Karpas-422 (cell line): ENCODE data around the gene CHCHD5. TPM values are rescaled to one million over a fixed set of nuclear protein-coding genes. Genes with fewer than 3 reads are reported as not detected.
A peak's percentile ranks its signal among the peaks of the same experiment; 100 is the strongest.

Source experiments
- DNase-seq: peaks from one replicate; pipeline ENCODE4 v3.0.0-alpha.2; 2015
- H2AFZ ChIP-seq: fragments of 200-600 bp; sonication (generic); 2 replicates; pipeline ENCODE4 v1.6.1; 2014; ENCODE audit warnings: antibody characterized with exemption, low read length, mixed read lengths
- H3K27ac ChIP-seq: fragments of 200-600 bp; sonication (generic); 2 replicates; pipeline ENCODE4 v1.5.1; 2014; ENCODE audit warnings: mild to moderate bottlenecking, low read length, moderate library complexity
- H3K27me3 ChIP-seq: fragments of 200-600 bp; sonication (generic); 2 replicates; pipeline ENCODE4 v1.6.1; 2014; ENCODE audit warnings: low read length, mixed read lengths
- H3K36me3 ChIP-seq: fragments of 200-600 bp; sonication (generic); 2 replicates; pipeline ENCODE4 v1.6.1; 2014; ENCODE audit warnings: low read length, mixed read lengths; ENCODE audit not compliant: insufficient read depth
- H3K4me1 ChIP-seq: fragments of 200-600 bp; sonication (generic); 2 replicates; pipeline ENCODE4 v1.6.1; 2014; ENCODE audit warnings: mild to moderate bottlenecking, low read length, mixed read lengths
- H3K4me2 ChIP-seq: fragments of 200-600 bp; sonication (generic); 2 replicates; pipeline ENCODE4 v1.6.1; 2014; ENCODE audit warnings: low read length, low read depth, mild to moderate bottlenecking; ENCODE audit not compliant: poor library complexity, severe bottlenecking
- H3K4me3 ChIP-seq: fragments of 200-600 bp; sonication (generic); 2 replicates; pipeline ENCODE4 v1.5.1; 2014; ENCODE audit warnings: mild to moderate bottlenecking, antibody characterized with exemption, low read length, mixed read lengths
- H3K79me2 ChIP-seq: fragments of 200-600 bp; sonication (generic); 2 replicates; pipeline ENCODE4 v1.6.1; 2014; ENCODE audit warnings: mild to moderate bottlenecking, low read length, mixed read lengths
- H3K9ac ChIP-seq: fragments of 200-600 bp; sonication (generic); 2 replicates; pipeline ENCODE4 v1.6.0; 2014; ENCODE audit warnings: low read length
- H3K9me2 ChIP-seq: fragments of 200-600 bp; sonication (generic), shearing (Covaris generic); replicated peaks from 2 replicates; pipeline ENCODE4 v1.6.0; 2014; ENCODE audit warnings: mild to moderate bottlenecking, low read length, moderate library complexity; ENCODE audit not compliant: insufficient read depth
- H3K9me3 ChIP-seq: fragments of 300-700, 200-600 bp; sonication (generic); 2 replicates; pipeline ENCODE4 v1.6.1; 2014; ENCODE audit warnings: low read length, mixed read lengths
- H4K20me1 ChIP-seq: fragments of 200-600 bp; sonication (generic); 2 replicates; pipeline ENCODE4 v1.6.1; 2014; ENCODE audit warnings: mild to moderate bottlenecking, antibody characterized with exemption, low read length, low read depth; ENCODE audit not compliant: insufficient read depth
- total RNA-seq: library from RNA; depleted of rRNA; stranded (reverse); fragments of >200 nt; shearing (Covaris generic); gene quantifications from 2 replicates; pipeline ENCODE4 v1.2.3, GENCODE V29; 2014; ENCODE audit warnings: low replicate concordance

The CHCHD5 gene
- total RNA-seq, 1 experiment from 2014 or later = 30.0 TPM

DNA sequence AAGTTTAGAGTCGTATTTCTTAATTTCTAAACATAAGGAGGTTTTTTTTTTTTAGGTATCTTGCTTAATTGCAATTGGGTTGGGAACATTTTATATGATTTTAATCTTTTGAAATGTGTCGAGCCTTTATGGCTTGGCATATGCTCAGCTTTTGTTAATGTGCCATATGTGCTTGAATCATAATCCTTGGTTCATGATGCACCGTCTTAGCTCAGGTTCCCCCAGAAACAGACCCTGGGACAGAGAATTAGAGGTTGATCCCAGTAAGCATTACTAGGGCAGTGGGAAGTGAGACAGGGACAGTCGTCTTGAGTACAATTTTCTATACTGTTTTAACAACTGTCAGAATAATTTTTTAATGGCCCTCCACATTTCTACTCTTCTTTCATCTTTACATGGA, 9.3 kb downstream of the CHCHD5 start:
- H3K4me3 ChIP-seq = no peak overlapping the region
- H4K20me1 ChIP-seq = no peaks in the 10 kb centered on the region
- H3K9me2 ChIP-seq = no peaks in the 10 kb centered on the region
- no peak overlapping the region for H3K9ac ChIP-seq
- no peak for DNase-seq
- no peak overlapping the region for H2AFZ ChIP-seq
- no peak overlapping the region for H3K27ac ChIP-seq
- no peaks in the 10 kb centered on the region for H3K4me1 ChIP-seq
- no peaks in the 10 kb centered on the region for H3K36me3 ChIP-seq
- H3K79me2 ChIP-seq = no peaks in the 10 kb centered on the region
- no peaks in the 10 kb centered on the region for H3K27me3 ChIP-seq
- H3K9me3 ChIP-seq = no peaks in the 10 kb centered on the region
- H3K4me2 ChIP-seq = no peak overlapping the region

DNA sequence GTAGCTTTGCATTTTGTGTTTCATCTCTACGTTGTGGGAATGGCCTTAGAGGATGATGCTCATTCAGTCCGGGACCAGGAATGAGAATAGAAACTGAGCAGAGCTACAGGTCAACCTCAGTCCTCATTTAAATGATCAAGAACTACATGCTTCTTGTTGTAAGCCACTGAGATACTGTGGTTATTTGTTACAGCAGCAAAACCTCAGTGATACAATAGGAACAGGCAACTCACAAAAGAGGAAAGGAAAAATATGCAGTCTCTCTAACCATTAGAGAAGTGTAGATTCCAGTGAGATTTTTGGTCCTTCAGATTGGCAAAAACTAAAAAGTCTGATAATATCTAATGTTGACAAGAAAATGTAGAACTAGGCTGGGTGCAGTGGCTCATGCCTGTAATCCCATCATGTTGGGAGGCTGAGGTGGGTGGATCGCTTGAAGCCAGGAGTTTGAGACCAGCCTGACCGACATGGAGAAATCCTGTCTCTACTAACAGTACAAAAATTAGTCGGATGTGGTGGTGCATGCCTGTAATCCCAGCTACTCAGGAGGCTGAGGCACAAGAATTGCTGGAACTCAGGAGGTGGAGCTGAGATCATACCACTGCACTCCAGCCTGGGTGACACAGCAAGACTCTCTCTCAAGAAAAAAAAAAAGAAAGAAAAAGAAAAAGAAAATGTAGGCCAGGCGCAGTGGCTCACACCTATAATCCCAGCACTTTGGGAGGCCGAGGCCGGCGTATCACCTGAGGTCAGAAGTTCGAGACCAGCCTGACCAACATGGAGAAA, 13.3 kb downstream of the CHCHD5 start:
- no peaks in the 10 kb centered on the region for H3K9me2 ChIP-seq
- DNase-seq = no peak
- no peaks in the 10 kb centered on the region for H3K36me3 ChIP-seq
- no peaks in the 10 kb centered on the region for H4K20me1 ChIP-seq
- no peaks in the 10 kb centered on the region for H3K79me2 ChIP-seq
- H3K9ac ChIP-seq = no peak overlapping the region
- no peaks in the 10 kb centered on the region for H3K4me1 ChIP-seq
- no peak overlapping the region for H3K27ac ChIP-seq
- no peak overlapping the region for H2AFZ ChIP-seq
- H3K4me2 ChIP-seq = no peak overlapping the region
- no peaks in the 10 kb centered on the region for H3K9me3 ChIP-seq
- H3K4me3 ChIP-seq = no peak overlapping the region
- H3K27me3 ChIP-seq = no peaks in the 10 kb centered on the region

- H3K4me3 ChIP-seq = no peak overlapping the region
- no peak overlapping the region for H3K4me2 ChIP-seq
- H3K9ac ChIP-seq = no peak overlapping the region
- no peaks in the 10 kb centered on the region for H3K4me1 ChIP-seq
- H3K9me2 ChIP-seq = no peaks in the 10 kb centered on the region
- H3K36me3 ChIP-seq = no peaks in the 10 kb centered on the region
- no peaks in the 10 kb centered on the region for H3K79me2 ChIP-seq
- no peak overlapping the region for H3K27ac ChIP-seq
- H3K9me3 ChIP-seq = no peaks in the 10 kb centered on the region
- no peak for DNase-seq
- no peaks in the 10 kb centered on the region for H4K20me1 ChIP-seq
- H3K27me3 ChIP-seq = no peaks in the 10 kb centered on the region
- H2AFZ ChIP-seq = 0 out of 2 replicates have a peak overlapping the region, but pooled peaks have one; percentile 84
These were observed 16.2 kb downstream of the CHCHD5 start for GRCh38 chr2:112600634-112601033.

DNA sequence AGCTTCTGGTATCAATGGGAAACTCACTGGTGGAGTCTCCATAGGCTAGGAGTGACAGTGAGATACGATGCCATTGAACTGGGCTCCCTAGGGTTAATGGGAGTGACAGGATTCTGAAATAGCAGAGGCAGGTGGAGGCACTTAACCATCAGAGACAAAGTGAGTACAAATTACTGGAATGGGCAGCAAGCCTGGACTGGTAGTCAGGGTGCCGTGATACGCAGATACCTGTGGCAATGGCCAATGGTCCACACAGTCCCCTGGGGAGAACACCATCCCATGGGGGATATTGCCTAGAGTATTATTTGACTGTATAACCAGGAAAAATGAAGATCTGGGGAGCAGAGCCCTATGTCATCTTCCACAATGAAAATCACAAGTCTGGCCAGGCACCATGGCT, 17.3 kb downstream of the CHCHD5 start:
- no peaks in the 10 kb centered on the region for H3K9me2 ChIP-seq
- H3K79me2 ChIP-seq = no peaks in the 10 kb centered on the region
- no peaks in the 10 kb centered on the region for H3K4me1 ChIP-seq
- H3K4me2 ChIP-seq = no peak overlapping the region
- H2AFZ ChIP-seq = no peak overlapping the region
- H3K27ac ChIP-seq = no peak overlapping the region
- H3K9me3 ChIP-seq = no peaks in the 10 kb centered on the region
- no peak overlapping the region for H3K4me3 ChIP-seq
- no peak overlapping the region for H3K9ac ChIP-seq
- H3K27me3 ChIP-seq = no peaks in the 10 kb centered on the region
- no peaks in the 10 kb centered on the region for H4K20me1 ChIP-seq
- H3K36me3 ChIP-seq = no peaks in the 10 kb centered on the region
- no peak for DNase-seq

DNA sequence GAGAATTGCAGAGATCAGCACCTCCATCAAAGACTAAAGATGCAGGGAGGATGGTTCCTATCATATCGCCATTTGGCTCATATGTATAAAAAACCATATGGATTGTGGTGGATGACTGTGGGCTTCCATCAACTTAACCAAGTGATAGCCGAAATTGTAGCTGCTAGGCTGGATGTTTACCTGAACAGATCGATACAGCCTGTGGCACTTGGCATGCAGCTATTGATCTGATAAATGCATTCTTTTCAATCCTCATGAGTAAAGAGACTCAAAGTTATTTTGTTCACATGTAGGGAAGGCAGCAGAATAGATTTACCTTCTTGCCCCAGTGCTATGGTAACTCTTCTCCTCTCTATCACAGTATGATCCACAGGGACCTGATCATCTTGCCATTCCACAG, 18.5 kb downstream of the CHCHD5 start:
- H3K9me3 ChIP-seq = no peaks in the 10 kb centered on the region
- H3K4me1 ChIP-seq = no peaks in the 10 kb centered on the region
- no peaks in the 10 kb centered on the region for H3K36me3 ChIP-seq
- no peaks in the 10 kb centered on the region for H3K79me2 ChIP-seq
- no peak overlapping the region for H2AFZ ChIP-seq
- no peak overlapping the region for H3K9ac ChIP-seq
- H3K27me3 ChIP-seq = no peaks in the 10 kb centered on the region
- no peaks in the 10 kb centered on the region for H3K9me2 ChIP-seq
- no peak overlapping the region for H3K4me2 ChIP-seq
- no peak overlapping the region for H3K4me3 ChIP-seq
- H4K20me1 ChIP-seq = no peaks in the 10 kb centered on the region
- H3K27ac ChIP-seq = no peak overlapping the region
- DNase-seq = no peak

DNA sequence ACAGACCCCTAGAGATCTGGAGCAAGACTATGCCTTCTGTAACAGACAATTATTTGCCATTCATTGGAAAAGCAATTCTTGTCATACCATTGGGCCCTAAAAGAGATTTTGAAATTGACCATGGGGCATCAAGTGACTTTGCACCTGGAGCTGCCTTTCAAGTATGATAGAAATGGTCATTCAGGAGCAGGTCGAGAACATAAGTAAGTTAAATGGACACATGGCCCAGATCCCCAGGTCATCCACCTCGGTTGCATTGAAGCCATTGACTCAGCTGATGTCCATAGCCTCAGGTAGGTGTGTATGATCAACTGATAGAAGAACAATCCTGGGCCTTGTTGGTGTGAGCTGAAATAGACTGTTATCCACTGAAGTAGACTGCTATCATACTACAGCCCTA, 19.3 kb downstream of the CHCHD5 start:
- no peaks in the 10 kb centered on the region for H3K36me3 ChIP-seq
- H3K79me2 ChIP-seq = no peaks in the 10 kb centered on the region
- H3K27ac ChIP-seq = no peak overlapping the region
- no peak overlapping the region for H2AFZ ChIP-seq
- H3K9me3 ChIP-seq = no peaks in the 10 kb centered on the region
- H3K4me3 ChIP-seq = no peak overlapping the region
- no peaks in the 10 kb centered on the region for H4K20me1 ChIP-seq
- no peaks in the 10 kb centered on the region for H3K9me2 ChIP-seq
- no peaks in the 10 kb centered on the region for H3K4me1 ChIP-seq
- DNase-seq = no peak
- no peaks in the 10 kb centered on the region for H3K27me3 ChIP-seq
- no peak overlapping the region for H3K9ac ChIP-seq
- H3K4me2 ChIP-seq = no peak overlapping the region

DNA sequence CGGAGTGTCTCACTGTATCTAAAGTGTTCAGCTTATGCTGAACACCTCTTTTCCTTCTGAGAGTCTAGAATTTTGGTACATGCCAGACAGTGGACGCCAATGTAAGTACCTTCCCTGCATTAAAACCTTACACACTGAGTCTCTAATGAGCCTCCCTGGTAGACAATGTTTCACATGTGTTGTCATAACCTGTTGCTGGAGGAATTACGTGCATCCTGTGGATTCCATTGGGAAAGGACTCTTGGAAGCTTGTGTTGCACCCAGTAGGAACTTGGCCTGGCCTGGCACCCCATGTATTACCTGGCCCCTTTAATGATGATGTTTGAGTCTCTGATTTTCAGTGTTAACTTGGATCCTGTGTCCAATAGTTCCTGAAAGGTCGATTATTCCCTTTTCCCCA, 20.5 kb downstream of the CHCHD5 start:
- Histone ChIP-seq H3K36me3 (no peaks in the 10 kb centered on the region), H3K79me2 (no peaks in the 10 kb centered on the region), H3K4me1 (no peaks in the 10 kb centered on the region), H3K9me2 (no peaks in the 10 kb centered on the region), H2AFZ (no peak overlapping the region), H3K27ac (no peak overlapping the region), H3K9ac (no peak overlapping the region), H3K4me2 (no peak overlapping the region), H3K27me3 (no peaks in the 10 kb centered on the region), H3K4me3 (no peak overlapping the region), H4K20me1 (no peaks in the 10 kb centered on the region), H3K9me3 (no peaks in the 10 kb centered on the region)
- no peak for DNase-seq

DNA sequence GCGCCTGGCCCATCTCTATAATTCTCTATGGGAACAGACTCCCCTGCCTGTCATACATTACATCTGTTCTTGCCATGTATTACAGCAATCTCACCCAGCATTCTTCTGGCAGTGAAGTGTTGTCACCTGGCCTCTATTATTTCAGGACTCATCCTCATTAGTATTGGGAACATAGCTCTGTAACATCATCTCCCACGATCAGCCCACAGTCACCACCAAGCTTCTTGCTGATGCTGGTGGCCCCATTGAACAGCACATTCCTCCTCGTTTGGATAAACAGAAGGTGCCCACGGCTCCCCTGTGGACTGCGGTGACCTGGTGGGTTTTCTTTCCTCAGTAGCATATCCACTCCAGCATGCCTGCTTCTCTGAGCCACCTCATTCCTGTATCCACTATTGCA, 21.5 kb downstream of the CHCHD5 start:
- Histone ChIP-seq H3K4me2 (no peak overlapping the region), H3K27me3 (no peaks in the 10 kb centered on the region), H3K9me3 (no peaks in the 10 kb centered on the region), H3K9ac (no peak overlapping the region), H2AFZ (no peak overlapping the region), H3K27ac (no peak overlapping the region), H3K36me3 (no peaks in the 10 kb centered on the region), H3K9me2 (no peaks in the 10 kb centered on the region), H4K20me1 (no peaks in the 10 kb centered on the region), H3K4me1 (no peaks in the 10 kb centered on the region), H3K79me2 (no peaks in the 10 kb centered on the region), H3K4me3 (no peak overlapping the region)
- no peak for DNase-seq
